ENCODE results near the gene RPL22L1.

The RPL22L1 gene

GRCh38 chr3:170909129-170909903, 39.3 kb upstream of the RPL22L1 start:
- no peak for TF ChIP-seq ZNF70 (CRISPR knock-in tag; IDR thresholded peaks at IDR 0.05)
- TF ChIP-seq, protein P1, sequence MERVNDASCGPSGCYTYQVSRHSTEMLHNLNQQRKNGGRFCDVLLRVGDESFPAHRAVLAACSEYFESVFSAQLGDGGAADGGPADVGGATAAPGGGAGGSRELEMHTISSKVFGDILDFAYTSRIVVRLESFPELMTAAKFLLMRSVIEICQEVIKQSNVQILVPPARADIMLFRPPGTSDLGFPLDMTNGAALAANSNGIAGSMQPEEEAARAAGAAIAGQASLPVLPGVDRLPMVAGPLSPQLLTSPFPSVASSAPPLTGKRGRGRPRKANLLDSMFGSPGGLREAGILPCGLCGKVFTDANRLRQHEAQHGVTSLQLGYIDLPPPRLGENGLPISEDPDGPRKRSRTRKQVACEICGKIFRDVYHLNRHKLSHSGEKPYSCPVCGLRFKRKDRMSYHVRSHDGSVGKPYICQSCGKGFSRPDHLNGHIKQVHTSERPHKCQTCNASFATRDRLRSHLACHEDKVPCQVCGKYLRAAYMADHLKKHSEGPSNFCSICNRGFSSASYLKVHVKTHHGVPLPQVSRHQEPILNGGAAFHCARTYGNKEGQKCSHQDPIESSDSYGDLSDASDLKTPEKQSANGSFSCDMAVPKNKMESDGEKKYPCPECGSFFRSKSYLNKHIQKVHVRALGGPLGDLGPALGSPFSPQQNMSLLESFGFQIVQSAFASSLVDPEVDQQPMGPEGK (CRISPR knock-in tag; IDR thresholded peaks at IDR 0.05; ENCODE audit: borderline replicate concordance), result no peak
- TF ChIP-seq CSDC2 (CRISPR knock-in tag; IDR thresholded peaks at IDR 0.05), result no peak
- TF ChIP-seq POU6F1 (CRISPR knock-in tag; IDR thresholded peaks at IDR 0.05; ENCODE audit: borderline replicate concordance, low read depth), result no peak
- no peak for TF ChIP-seq ISL1 (CRISPR knock-in tag; IDR thresholded peaks at IDR 0.05)
- ATAC-seq, result no peak

DNA sequence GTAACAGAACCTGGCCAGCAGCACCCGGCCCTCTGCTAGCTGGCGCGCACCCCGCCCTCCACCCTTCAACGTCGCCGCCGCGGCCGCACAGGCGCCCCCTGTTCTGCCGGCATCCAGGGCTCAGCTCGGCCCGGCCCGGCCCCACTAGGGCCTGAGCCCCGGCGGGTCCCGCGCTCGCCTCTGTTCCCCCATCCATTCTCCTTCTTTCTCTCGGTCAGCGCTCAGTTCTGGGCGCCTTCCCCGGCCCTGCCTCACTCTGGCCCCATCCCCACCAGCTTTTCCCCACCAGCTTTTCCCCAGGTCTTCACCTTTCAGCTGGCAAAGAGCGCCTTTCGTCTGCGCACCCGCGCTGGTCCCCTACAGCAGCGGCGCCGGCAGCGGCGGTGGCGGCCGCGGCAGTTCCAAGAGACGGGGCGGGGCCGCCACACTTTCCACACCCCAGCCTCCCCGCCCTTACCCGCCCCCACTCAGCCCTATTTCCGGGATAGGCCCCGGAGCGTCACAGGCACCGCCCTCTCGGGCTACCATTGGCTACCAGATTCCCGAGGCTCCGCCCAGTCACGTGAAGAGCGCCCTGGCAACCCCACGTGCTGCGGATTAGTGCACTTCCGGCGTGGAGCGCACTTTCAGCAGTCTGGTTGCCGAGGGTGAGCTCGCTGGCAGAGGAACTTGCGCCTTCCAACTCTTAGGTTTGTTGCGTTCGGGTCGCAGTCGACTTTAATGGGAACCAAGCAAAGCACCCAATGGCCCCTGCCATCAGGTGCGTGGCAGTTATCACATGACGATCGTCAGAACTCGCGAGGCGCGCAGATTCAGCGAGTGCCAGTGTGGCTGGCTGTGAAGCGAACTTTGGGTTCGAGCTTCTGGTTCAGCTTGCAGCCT, 38.5 kb upstream of the RPL22L1 start, which contains the start of gene EIF5A2:
Gene EIF5A2 (minus strand): TSS at position 403 of the 882 bp plus-strand sequence. CDS start 831 bp downstream, outside the sequence.
- TF ChIP-seq ZFP3 (CRISPR knock-in tag; IDR thresholded peaks at IDR 0.05) (no peak), ARNTL (CRISPR knock-in tag; IDR thresholded peaks at IDR 0.05; ENCODE audit: borderline replicate concordance, low read depth) (peak; percentile 97), TSHZ2 (CRISPR knock-in tag; IDR thresholded peaks at IDR 0.05) (peak; percentile 26; the same call in 1 of the 2 replicates), ZNF8 (CRISPR knock-in tag; IDR thresholded peaks at IDR 0.05) (no peak), TCF4 (CRISPR knock-in tag; IDR thresholded peaks at IDR 0.05; ENCODE audit: borderline replicate concordance) (no peak)
- peak; percentile 92 for ATAC-seq

- TF ChIP-seq TOX (CRISPR knock-in tag; IDR thresholded peaks at IDR 0.05; ENCODE audit: borderline replicate concordance) (no peak), ISL1 (CRISPR knock-in tag; IDR thresholded peaks at IDR 0.05) (no peak)
- TF ChIP-seq, protein P1 (CRISPR knock-in tag; IDR thresholded peaks at IDR 0.05; ENCODE audit: borderline replicate concordance), result peak; percentile 24; the same call in 1 of the 2 replicates
Measured at GRCh38 chr3:170907637-170908234, 37.7 kb upstream of the RPL22L1 start.

GRCh38 chr3:170905862-170906261, 35.9 kb upstream of the RPL22L1 start:
- ATAC-seq, result no peak
- TF ChIP-seq ESRRG (CRISPR knock-in tag; IDR thresholded peaks at IDR 0.05) (no peak), ARNTL (CRISPR knock-in tag; IDR thresholded peaks at IDR 0.05; ENCODE audit: borderline replicate concordance, low read depth) (no peak), ISL1 (CRISPR knock-in tag; IDR thresholded peaks at IDR 0.05) (no peak), ZNF70 (CRISPR knock-in tag; IDR thresholded peaks at IDR 0.05) (no peak), ZFP3 (CRISPR knock-in tag; IDR thresholded peaks at IDR 0.05) (no peak), PPARA (CRISPR knock-in tag; IDR thresholded peaks at IDR 0.05; ENCODE audit: borderline replicate concordance) (no peak), OSR1 (CRISPR knock-in tag; IDR thresholded peaks at IDR 0.05) (no peak), TSHZ2 (CRISPR knock-in tag; IDR thresholded peaks at IDR 0.05) (no peak), TCF4 (CRISPR knock-in tag; IDR thresholded peaks at IDR 0.05; ENCODE audit: borderline replicate concordance) (no peak), ZNF8 (CRISPR knock-in tag; IDR thresholded peaks at IDR 0.05) (no peak), ZNF565 (CRISPR knock-in tag; conservative IDR thresholded peaks at IDR 0.05; ENCODE audit: low read depth) (no peak), POU6F1 (CRISPR knock-in tag; IDR thresholded peaks at IDR 0.05; ENCODE audit: borderline replicate concordance, low read depth) (no peak)

More at GRCh38 chr3:170907637-170908234, 37.7 kb upstream of the RPL22L1 start:
- peak; percentile 71 for ATAC-seq
